SU-DHL-6 (cell line): Measurements from ENCODE around the gene OR2A25.

Experiments used
- H2AFZ ChIP-seq: fragments of 200-600 bp; sonication (generic); 2 replicates; pipeline ENCODE4 v1.6.1; 2014; ENCODE audit warnings: low read depth, mild to moderate bottlenecking, moderate library complexity, mixed read lengths, antibody characterized with exemption, low read length; ENCODE audit not compliant: severe bottlenecking
- H3F3A ChIP-seq: fragments of 200-600 bp; shearing (Covaris generic); 2 replicates; pipeline ENCODE4 v1.6.0; 2016; ENCODE audit warnings: antibody characterized with exemption, mild to moderate bottlenecking; ENCODE audit not compliant: insufficient read depth
- H3K27ac ChIP-seq: fragments of 200-600 bp; sonication (generic); 2 replicates; pipeline ENCODE4 v1.5.1; 2016; ENCODE audit warnings: low read depth, mild to moderate bottlenecking, low read length, moderate library complexity, mixed read lengths
- H3K27me3 ChIP-seq: fragments of 200-600 bp; sonication (generic), shearing (Covaris generic); 2 replicates; pipeline ENCODE4 v1.6.0; 2014; ENCODE audit warnings: mild to moderate bottlenecking, low read length
- H3K36me3 ChIP-seq: fragments of 200-600 bp; sonication (generic); 2 replicates; pipeline ENCODE4 v1.6.1; 2014; ENCODE audit warnings: mild to moderate bottlenecking, low read length, mixed read lengths
- H3K4me2 ChIP-seq: fragments of 300-600, 200-600 bp; shearing (Covaris generic), sonication (generic); 2 replicates; pipeline ENCODE4 v1.6.0; 2014; ENCODE audit warnings: low read length, low read depth, mild to moderate bottlenecking; ENCODE audit not compliant: poor library complexity, severe bottlenecking
- H3K4me3 ChIP-seq: fragments of 200-600 bp; sonication (generic); 2 replicates; pipeline ENCODE4 v1.5.1; 2014; ENCODE audit warnings: antibody characterized with exemption, low read length, mild to moderate bottlenecking, mixed read lengths; ENCODE audit not compliant: insufficient read depth, poor library complexity, severe bottlenecking
- H3K79me2 ChIP-seq: fragments of 200-600 bp; sonication (generic); 2 replicates; pipeline ENCODE4 v1.6.1; 2014; ENCODE audit warnings: mild to moderate bottlenecking, low read length, moderate library complexity; ENCODE audit not compliant: insufficient read depth
- H3K9ac ChIP-seq: fragments of 200-600 bp; sonication (generic); 2 replicates; pipeline ENCODE4 v1.7.0; 2014; ENCODE audit warnings: mild to moderate bottlenecking, low read length
- H3K9me2 ChIP-seq: fragments of 200-600 bp; sonication (generic); replicated peaks from 2 replicates; pipeline ENCODE4 v1.6.1; 2014; ENCODE audit warnings: low read length; ENCODE audit not compliant: insufficient read depth
- H3K9me3 ChIP-seq: fragments of 200-600 bp; sonication (generic); 2 replicates; pipeline ENCODE4 v1.6.1; 2014; ENCODE audit warnings: low read length, mixed read lengths; ENCODE audit not compliant: insufficient read depth
- H4K20me1 ChIP-seq: fragments of 200-600 bp; sonication (generic); 2 replicates; pipeline ENCODE4 v1.6.1; 2014; ENCODE audit warnings: low read depth, mild to moderate bottlenecking, antibody characterized with exemption, low read length, moderate library complexity, mixed read lengths
- EZH2phosphoT487 ChIP-seq: fragments of 200-600 bp; sonication (generic), shearing (Covaris generic); conservative IDR thresholded peaks from 2 replicates; pipeline ENCODE4 v1.6.1; 2018; ENCODE audit warnings: mild to moderate bottlenecking, antibody characterized with exemption, low read length, moderate library complexity, mixed read lengths
- TF ChIP-seq, protein P1 (sequence below): fragments of 200-600 bp; sonication (generic); IDR thresholded peaks from one replicate; pipeline ENCODE4 v1.5.1; 2017; ENCODE audit warnings: antibody characterized with exemption, mild to moderate bottlenecking, low read length, moderate library complexity; ENCODE audit not compliant: insufficient read depth, poor library complexity, severe bottlenecking

The OR2A25 gene

GRCh38 chr7:144122876-144123275 lies 53.3 kb downstream of the OR2A25 start, which contains the start of gene OR2A14:
TSS of gene OR2A14 (plus strand) at chr7:144123176. CDS start at chr7:144129113, 5,937 bp downstream.
- H3K4me3 ChIP-seq: no peak within 1 kb of the TSS
- H3K9me3 ChIP-seq: no peaks in the 10 kb centered on the region
- H3K27ac ChIP-seq: no peak within 1 kb of the TSS
- no peaks in the 10 kb centered on the region for H3K79me2 ChIP-seq
- H3K27me3 ChIP-seq: no peaks in the 10 kb centered on the region
- no peak within 1 kb of the TSS for H2AFZ ChIP-seq
- H3K36me3 ChIP-seq: no peaks in the 10 kb centered on the region
- H3K9ac ChIP-seq: no peak within 1 kb of the TSS
- no peaks in the 10 kb centered on the region for H4K20me1 ChIP-seq
- H3F3A ChIP-seq: no peaks in the 10 kb centered on the region
- H3K9me2 ChIP-seq: no peaks in the 10 kb centered on the region
- H3K4me2 ChIP-seq: no peak within 1 kb of the TSS
- TF ChIP-seq, protein P1, sequence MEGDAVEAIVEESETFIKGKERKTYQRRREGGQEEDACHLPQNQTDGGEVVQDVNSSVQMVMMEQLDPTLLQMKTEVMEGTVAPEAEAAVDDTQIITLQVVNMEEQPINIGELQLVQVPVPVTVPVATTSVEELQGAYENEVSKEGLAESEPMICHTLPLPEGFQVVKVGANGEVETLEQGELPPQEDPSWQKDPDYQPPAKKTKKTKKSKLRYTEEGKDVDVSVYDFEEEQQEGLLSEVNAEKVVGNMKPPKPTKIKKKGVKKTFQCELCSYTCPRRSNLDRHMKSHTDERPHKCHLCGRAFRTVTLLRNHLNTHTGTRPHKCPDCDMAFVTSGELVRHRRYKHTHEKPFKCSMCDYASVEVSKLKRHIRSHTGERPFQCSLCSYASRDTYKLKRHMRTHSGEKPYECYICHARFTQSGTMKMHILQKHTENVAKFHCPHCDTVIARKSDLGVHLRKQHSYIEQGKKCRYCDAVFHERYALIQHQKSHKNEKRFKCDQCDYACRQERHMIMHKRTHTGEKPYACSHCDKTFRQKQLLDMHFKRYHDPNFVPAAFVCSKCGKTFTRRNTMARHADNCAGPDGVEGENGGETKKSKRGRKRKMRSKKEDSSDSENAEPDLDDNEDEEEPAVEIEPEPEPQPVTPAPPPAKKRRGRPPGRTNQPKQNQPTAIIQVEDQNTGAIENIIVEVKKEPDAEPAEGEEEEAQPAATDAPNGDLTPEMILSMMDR: no peak
- no peak for TF ChIP-seq EZH2phosphoT487
